Loucy (cell line): ENCODE measurements around the gene CHEK1.

ENCODE experiments used
- H2AFZ ChIP-seq: fragments of 200-600 bp; sonication (generic); 2 replicates; pipeline ENCODE4 v1.6.0; 2016; ENCODE audit warnings: antibody characterized with exemption, mild to moderate bottlenecking, low read length, moderate library complexity
- H3F3A ChIP-seq: fragments of 200-600 bp; 2 replicates; pipeline ENCODE4 v1.6.0; 2016; ENCODE audit warnings: antibody characterized with exemption, low read depth, mild to moderate bottlenecking
- H3K27me3 ChIP-seq: fragments of 200-600 bp; sonication (generic); 2 replicates; pipeline ENCODE4 v1.6.1; 2014; ENCODE audit warnings: low read length, mild to moderate bottlenecking; ENCODE audit not compliant: insufficient read depth, poor library complexity, severe bottlenecking
- H3K36me3 ChIP-seq: fragments of 200-600 bp; sonication (generic); 2 replicates; pipeline ENCODE4 v1.6.1; 2016; ENCODE audit warnings: low read length; ENCODE audit not compliant: insufficient read depth
- H3K4me1 ChIP-seq: fragments of 200-600 bp; sonication (generic); 2 replicates; pipeline ENCODE4 v1.5.1; 2014; ENCODE audit warnings: low read length, mild to moderate bottlenecking; ENCODE audit not compliant: insufficient read depth, poor library complexity, severe bottlenecking
- H3K4me2 ChIP-seq: fragments of 200-600 bp; sonication (generic); 2 replicates; pipeline ENCODE4 v1.6.0; 2014; ENCODE audit warnings: antibody characterized with exemption, low read length, low read depth, mild to moderate bottlenecking; ENCODE audit not compliant: poor library complexity, severe bottlenecking
- H3K4me3 ChIP-seq: fragments of 200-600 bp; sonication (generic); 2 replicates; pipeline ENCODE4 v1.5.1; 2014; ENCODE audit warnings: low read length, mild to moderate bottlenecking, mixed read lengths; ENCODE audit not compliant: poor library complexity, severe bottlenecking
- H3K79me2 ChIP-seq: fragments of 200-600 bp; sonication (generic); 2 replicates; pipeline ENCODE4 v1.6.1; 2014; ENCODE audit warnings: low read length; ENCODE audit not compliant: insufficient read depth
- H3K9ac ChIP-seq: fragments of 200-600 bp; sonication (generic); 2 replicates; pipeline ENCODE4 v1.6.0; 2014; ENCODE audit warnings: mild to moderate bottlenecking, low read depth, low read length, moderate library complexity; ENCODE audit not compliant: poor library complexity, severe bottlenecking
- H3K9me2 ChIP-seq: fragments of 200-600 bp; sonication (generic); replicated peaks from 2 replicates; pipeline ENCODE4 v1.6.1; 2016; ENCODE audit warnings: low read depth, low read length, mixed read lengths
- H3K9me3 ChIP-seq: fragments of 200-600 bp; sonication (generic); 2 replicates; pipeline ENCODE4 v1.6.1; 2014; ENCODE audit warnings: mild to moderate bottlenecking, antibody characterized with exemption, low read length, low read depth; ENCODE audit not compliant: insufficient read depth
- H4K20me1 ChIP-seq: fragments of 200-600 bp; sonication (generic); 2 replicates; pipeline ENCODE4 v1.6.0; 2014; ENCODE audit warnings: antibody characterized with exemption, low read length, mild to moderate bottlenecking; ENCODE audit not compliant: insufficient read depth, poor library complexity, severe bottlenecking
- CTCF ChIP-seq: fragments of 200-600 bp; sonication (generic); conservative IDR thresholded peaks from 2 replicates; pipeline ENCODE4 v1.5.1; 2014; ENCODE audit warnings: mild to moderate bottlenecking, antibody characterized with exemption, low read length
- EZH2phosphoT487 ChIP-seq: fragments of 200-600 bp; IDR thresholded peaks from 2 replicates; pipeline ENCODE4 v1.6.1; 2018; ENCODE audit warnings: antibody characterized with exemption, mild to moderate bottlenecking, moderate library complexity, borderline replicate concordance

The CHEK1 gene

GRCh38 chr11:125679837-125680236, 54.9 kb downstream of the CHEK1 start:
- no peak overlapping the region for H3K9ac ChIP-seq

GRCh38 chr11:125680747-125681146, 55.8 kb downstream of the CHEK1 start, which contains the start of gene ACRV1:
Gene ACRV1, minus strand, starts transcription at chr11:125680847. Its CDS starts 67 bp downstream, at chr11:125680780.
- Histone ChIP-seq H3K4me2 (no peak within 1 kb of the TSS), H3K36me3 (peaks cover 27% of the 10 kb centered on the region; the same call in 1 of the 2 replicates), H3K9me3 (no peaks in the 10 kb centered on the region), H3K27me3 (no peaks in the 10 kb centered on the region), H3K4me1 (no peaks in the 10 kb centered on the region), H3K9me2 (no peaks in the 10 kb centered on the region), H4K20me1 (no peaks in the 10 kb centered on the region), H3K4me3 (no peak within 1 kb of the TSS), H3K79me2 (no peaks in the 10 kb centered on the region), H2AFZ (no peak within 1 kb of the TSS), H3K9ac (no peak within 1 kb of the TSS), H3F3A (no peaks in the 10 kb centered on the region)
- TF ChIP-seq CTCF, result no peak
- no peak for TF ChIP-seq EZH2phosphoT487

More at GRCh38 chr11:125679837-125680236, 54.9 kb downstream of the CHEK1 start:
- Histone ChIP-seq H3K4me2 (no peak overlapping the region), H2AFZ (no peak overlapping the region), H4K20me1 (no peaks in the 10 kb centered on the region), H3K27me3 (no peaks in the 10 kb centered on the region), H3K36me3 (peaks cover 33% of the 10 kb centered on the region; the same call in 1 of the 2 replicates), H3K9me3 (no peaks in the 10 kb centered on the region), H3K79me2 (no peaks in the 10 kb centered on the region), H3K4me3 (no peak overlapping the region), H3K9me2 (no peaks in the 10 kb centered on the region), H3F3A (no peaks in the 10 kb centered on the region), H3K4me1 (no peaks in the 10 kb centered on the region)
- no peak for TF ChIP-seq EZH2phosphoT487
- no peak for TF ChIP-seq CTCF

- Histone ChIP-seq H3K27me3 (no peaks in the 10 kb centered on the region), H4K20me1 (no peaks in the 10 kb centered on the region), H3K36me3 (no peaks in the 10 kb centered on the region), H3F3A (no peaks in the 10 kb centered on the region), H3K9me3 (no peaks in the 10 kb centered on the region), H3K4me3 (no peak overlapping the region), H3K4me1 (no peaks in the 10 kb centered on the region), H2AFZ (no peak overlapping the region), H3K79me2 (no peaks in the 10 kb centered on the region), H3K9me2 (no peaks in the 10 kb centered on the region), H3K9ac (no peak overlapping the region), H3K4me2 (no peak overlapping the region)
- TF ChIP-seq EZH2phosphoT487 (no peak), CTCF (no peak)
Measured at GRCh38 chr11:125685228-125685627, 60.3 kb downstream of the CHEK1 start.
